IPS-18a (cell line): ENCODE measurements around the gene CAPN7.

Experiments
- H3K27ac ChIP-seq: one replicate; pipeline ENCODE4 v1.5.1; 2013; ENCODE audit warnings: low read length
- H3K27me3 ChIP-seq: one replicate; pipeline ENCODE4 v1.6.1; 2013; ENCODE audit warnings: mild to moderate bottlenecking, low read length; ENCODE audit not compliant: control insufficient read depth, insufficient read depth
- H3K36me3 ChIP-seq: one replicate; pipeline ENCODE4 v1.6.1; 2013; ENCODE audit warnings: low read depth, low read length; ENCODE audit not compliant: control insufficient read depth
- H3K4me1 ChIP-seq: one replicate; pipeline ENCODE4 v1.6.1; 2013; ENCODE audit warnings: low read depth, low read length; ENCODE audit not compliant: control insufficient read depth
- H3K4me3 ChIP-seq: one replicate; pipeline ENCODE4 v1.5.1; 2013; ENCODE audit warnings: low read length
- H3K9ac ChIP-seq: one replicate; pipeline ENCODE4 v1.6.1; 2013; ENCODE audit warnings: mild to moderate bottlenecking, low read length, moderate library complexity
- H3K9me3 ChIP-seq: one replicate; pipeline ENCODE4 v1.6.1; 2013; ENCODE audit warnings: low read depth, low read length; ENCODE audit not compliant: control insufficient read depth

The CAPN7 gene

GRCh38 chr3:15281817-15282216 is 75.8 kb downstream of the CAPN7 start:
- no peak overlapping the region for H3K9ac ChIP-seq
- no peaks in the 10 kb centered on the region for H3K27me3 ChIP-seq
- no peak overlapping the region for H3K4me3 ChIP-seq
- peaks cover 18% of the 10 kb centered on the region for H3K4me1 ChIP-seq
- H3K9me3 ChIP-seq = no peaks in the 10 kb centered on the region
- no peaks in the 10 kb centered on the region for H3K36me3 ChIP-seq
- H3K27ac ChIP-seq = no peak overlapping the region

GRCh38 chr3:15283702-15284101 is 77.7 kb downstream of the CAPN7 start:
- Histone ChIP-seq H3K36me3 (no peaks in the 10 kb centered on the region), H3K4me3 (no peak overlapping the region), H3K27me3 (no peaks in the 10 kb centered on the region), H3K9ac (no peak overlapping the region), H3K27ac (no peak overlapping the region), H3K9me3 (no peaks in the 10 kb centered on the region), H3K4me1 (peaks cover 6% of the 10 kb centered on the region)

- Histone ChIP-seq H3K9ac (no peak overlapping the region), H3K27ac (no peak overlapping the region), H3K4me3 (no peak overlapping the region), H3K27me3 (no peaks in the 10 kb centered on the region), H3K4me1 (peaks cover 6% of the 10 kb centered on the region), H3K36me3 (no peaks in the 10 kb centered on the region), H3K9me3 (no peaks in the 10 kb centered on the region)
These were observed 78.3 kb downstream of the CAPN7 start for GRCh38 chr3:15284121-15284889.

GRCh38 chr3:15286022-15286421 is 80.0 kb downstream of the CAPN7 start:
- no peak overlapping the region for H3K27ac ChIP-seq
- no peak overlapping the region for H3K4me3 ChIP-seq
- no peak overlapping the region for H3K9ac ChIP-seq
- no peaks in the 10 kb centered on the region for H3K9me3 ChIP-seq
- no peaks in the 10 kb centered on the region for H3K27me3 ChIP-seq
- peaks cover 6% of the 10 kb centered on the region for H3K4me1 ChIP-seq
- no peaks in the 10 kb centered on the region for H3K36me3 ChIP-seq

GRCh38 chr3:15287565-15288330 is 81.7 kb downstream of the CAPN7 start:
- Histone ChIP-seq H3K4me1 (peaks cover 6% of the 10 kb centered on the region), H3K9ac (no peak overlapping the region), H3K27ac (no peak overlapping the region), H3K36me3 (no peaks in the 10 kb centered on the region), H3K27me3 (no peaks in the 10 kb centered on the region), H3K4me3 (no peak overlapping the region), H3K9me3 (no peaks in the 10 kb centered on the region)

- peaks cover 6% of the 10 kb centered on the region for H3K4me1 ChIP-seq
- H3K36me3 ChIP-seq = no peaks in the 10 kb centered on the region
- H3K9ac ChIP-seq = no peak overlapping the region
- no peak overlapping the region for H3K4me3 ChIP-seq
- no peaks in the 10 kb centered on the region for H3K9me3 ChIP-seq
- H3K27ac ChIP-seq = no peak overlapping the region
- no peaks in the 10 kb centered on the region for H3K27me3 ChIP-seq
These were observed 82.4 kb downstream of the CAPN7 start for GRCh38 chr3:15288331-15289035.

- no peaks in the 10 kb centered on the region for H3K36me3 ChIP-seq
- H3K9ac ChIP-seq = no peak overlapping the region
- no peaks in the 10 kb centered on the region for H3K27me3 ChIP-seq
- no peaks in the 10 kb centered on the region for H3K9me3 ChIP-seq
- peaks cover 6% of the 10 kb centered on the region for H3K4me1 ChIP-seq
- no peak overlapping the region for H3K27ac ChIP-seq
- H3K4me3 ChIP-seq = no peak overlapping the region
These were observed 83.6 kb downstream of the CAPN7 start for GRCh38 chr3:15289661-15290060.

GRCh38 chr3:15290736-15291135 is 84.7 kb downstream of the CAPN7 start:
- Histone ChIP-seq H3K27me3 (no peaks in the 10 kb centered on the region), H3K4me3 (no peak overlapping the region), H3K27ac (no peak overlapping the region), H3K9me3 (no peaks in the 10 kb centered on the region), H3K4me1 (peaks cover 6% of the 10 kb centered on the region), H3K9ac (no peak overlapping the region), H3K36me3 (no peaks in the 10 kb centered on the region)

GRCh38 chr3:15291589-15292541 is 85.8 kb downstream of the CAPN7 start:
- Histone ChIP-seq H3K9ac (no peak overlapping the region), H3K36me3 (no peaks in the 10 kb centered on the region), H3K4me1 (no peaks in the 10 kb centered on the region), H3K27me3 (no peaks in the 10 kb centered on the region), H3K27ac (no peak overlapping the region), H3K9me3 (no peaks in the 10 kb centered on the region), H3K4me3 (no peak overlapping the region)

GRCh38 chr3:15292765-15293522 is 86.9 kb downstream of the CAPN7 start:
- Histone ChIP-seq H3K27ac (no peak overlapping the region), H3K4me1 (no peaks in the 10 kb centered on the region)

More at GRCh38 chr3:15292765-15293522, 86.9 kb downstream of the CAPN7 start:
- no peaks in the 10 kb centered on the region for H3K36me3 ChIP-seq
- H3K9ac ChIP-seq = no peak overlapping the region
- no peaks in the 10 kb centered on the region for H3K9me3 ChIP-seq
- H3K4me3 ChIP-seq = no peak overlapping the region
- H3K27me3 ChIP-seq = no peaks in the 10 kb centered on the region
